Measurements from ENCODE around the gene SLC30A3.

GRCh38 chr2:27270131-27270530 is 7.3 kb upstream of the SLC30A3 start:
- TF ChIP-seq POLR2A (IDR thresholded peaks at IDR 0.05) (no peak), CTCF (IDR thresholded peaks at IDR 0.05) (no peak), POLR2AphosphoS5 (IDR thresholded peaks at IDR 0.05) (no peak), EP300 (IDR thresholded peaks at IDR 0.05) (no peak)
